ENCODE measurements around the gene SPAM1. TPM values are rescaled to one million over a fixed set of nuclear protein-coding genes. Genes with fewer than 3 reads are reported as not detected.
A peak's percentile ranks its signal among the peaks of the same experiment; 100 is the strongest.

Gene SPAM1
- total and polyA plus RNA-seq, 2 donors (not counting 1 experiment from before 2014, with no cell fraction given): not detected

GRCh38 chr7:123994449-123994848, 69.4 kb downstream of the SPAM1 start:
- H3K27ac ChIP-seq (ENCODE audit: insufficient read depth, low read length): no peak overlapping the region
- TF ChIP-seq CTCF (conservative IDR thresholded peaks at IDR 0.05 in 1 of 2, IDR thresholded peaks at IDR 0.05 in 1 of 2; ENCODE audit: low read depth in 1 of 2, low read length in 2 of 2) (no peak), EZH2 (IDR thresholded peaks at IDR 0.05; ENCODE audit: low read length, missing control alignments) (no peak)

GRCh38 chr7:123995617-123996326, 70.7 kb downstream of the SPAM1 start:
- Histone ChIP-seq H3K79me2 (ENCODE audit: control insufficient read depth, insufficient read depth, low read length) (no peaks in the 10 kb centered on the region), H3K27me3 (ENCODE audit: control insufficient read depth, insufficient read depth, low read length) (no peaks in the 10 kb centered on the region), H3K9me3 (ENCODE audit: control insufficient read depth, insufficient read depth, low read depth, low read length) (no peaks in the 10 kb centered on the region), H3K4me3 (replicated peaks in 1 of 4; ENCODE audit: control extremely low read depth in 1 of 4, insufficient read depth in 1 of 4, low read depth in 3 of 4, low read length in 4 of 4) (no peak overlapping the region), H3K4me2 (ENCODE audit: extremely low read depth, insufficient read depth, low read length) (no peak overlapping the region), H4K20me1 (ENCODE audit: control insufficient read depth, extremely low read depth, insufficient read depth, low read length) (no peaks in the 10 kb centered on the region), H3K36me3 (ENCODE audit: control insufficient read depth, insufficient read depth, low read length) (no peaks in the 10 kb centered on the region), H3K4me1 (ENCODE audit: control insufficient read depth, extremely low read depth, insufficient read depth, low read length) (no peaks in the 10 kb centered on the region), H3K9ac (ENCODE audit: insufficient read depth, low read length) (no peak overlapping the region), H3K27ac (ENCODE audit: insufficient read depth, low read length) (no peak overlapping the region), H2AFZ (ENCODE audit: low read length) (no peak overlapping the region)
- TF ChIP-seq CTCF (conservative IDR thresholded peaks at IDR 0.05 in 1 of 2, IDR thresholded peaks at IDR 0.05 in 1 of 2; ENCODE audit: low read depth in 1 of 2, low read length in 2 of 2) (no peak), EZH2 (IDR thresholded peaks at IDR 0.05; ENCODE audit: low read length, missing control alignments) (no peak)
- DNase-seq (ENCODE audit: low read depth in 2 of 2): peak in 1 of 2 donors; percentile 39

More at GRCh38 chr7:123994449-123994848, 69.4 kb downstream of the SPAM1 start:
- Histone ChIP-seq H3K36me3 (ENCODE audit: control insufficient read depth, insufficient read depth, low read length) (no peaks in the 10 kb centered on the region), H2AFZ (ENCODE audit: low read length) (no peak overlapping the region), H3K4me3 (replicated peaks in 1 of 4; ENCODE audit: control extremely low read depth in 1 of 4, insufficient read depth in 1 of 4, low read depth in 3 of 4, low read length in 4 of 4) (no peak overlapping the region), H3K4me2 (ENCODE audit: extremely low read depth, insufficient read depth, low read length) (no peak overlapping the region), H3K4me1 (ENCODE audit: control insufficient read depth, extremely low read depth, insufficient read depth, low read length) (no peaks in the 10 kb centered on the region), H3K9me3 (ENCODE audit: control insufficient read depth, insufficient read depth, low read depth, low read length) (no peaks in the 10 kb centered on the region), H3K9ac (ENCODE audit: insufficient read depth, low read length) (no peak overlapping the region), H3K79me2 (ENCODE audit: control insufficient read depth, insufficient read depth, low read length) (no peaks in the 10 kb centered on the region), H3K27me3 (ENCODE audit: control insufficient read depth, insufficient read depth, low read length) (no peaks in the 10 kb centered on the region), H4K20me1 (ENCODE audit: control insufficient read depth, extremely low read depth, insufficient read depth, low read length) (no peaks in the 10 kb centered on the region)
- no peak for DNase-seq (ENCODE audit: low read depth in 2 of 2)

- no peaks in the 10 kb centered on the region for H3K36me3 ChIP-seq (ENCODE audit: control insufficient read depth, insufficient read depth, low read length)
- no peak overlapping the region for H3K4me3 ChIP-seq (replicated peaks in 1 of 4; ENCODE audit: control extremely low read depth in 1 of 4, insufficient read depth in 1 of 4, low read depth in 3 of 4, low read length in 4 of 4)
- H3K27ac ChIP-seq (ENCODE audit: insufficient read depth, low read length): no peak overlapping the region
- DNase-seq (ENCODE audit: low read depth in 2 of 2): no peak
- H2AFZ ChIP-seq (ENCODE audit: low read length): no peak overlapping the region
- no peaks in the 10 kb centered on the region for H3K9me3 ChIP-seq (ENCODE audit: control insufficient read depth, insufficient read depth, low read depth, low read length)
- no peaks in the 10 kb centered on the region for H3K4me1 ChIP-seq (ENCODE audit: control insufficient read depth, extremely low read depth, insufficient read depth, low read length)
- no peak for TF ChIP-seq CTCF (conservative IDR thresholded peaks at IDR 0.05 in 1 of 2, IDR thresholded peaks at IDR 0.05 in 1 of 2; ENCODE audit: low read depth in 1 of 2, low read length in 2 of 2)
- TF ChIP-seq EZH2 (IDR thresholded peaks at IDR 0.05; ENCODE audit: low read length, missing control alignments): no peak
- no peaks in the 10 kb centered on the region for H4K20me1 ChIP-seq (ENCODE audit: control insufficient read depth, extremely low read depth, insufficient read depth, low read length)
- no peak overlapping the region for H3K4me2 ChIP-seq (ENCODE audit: extremely low read depth, insufficient read depth, low read length)
- no peak overlapping the region for H3K9ac ChIP-seq (ENCODE audit: insufficient read depth, low read length)
- H3K27me3 ChIP-seq (ENCODE audit: control insufficient read depth, insufficient read depth, low read length): no peaks in the 10 kb centered on the region
- no peaks in the 10 kb centered on the region for H3K79me2 ChIP-seq (ENCODE audit: control insufficient read depth, insufficient read depth, low read length)
Measured at GRCh38 chr7:123996327-123996625, 71.2 kb downstream of the SPAM1 start.

Measured in fibroblast of lung (primary cell).